GM12891 (cell line): ENCODE results near the gene PRDM16.

Source experiments
- PAX5 ChIP-seq: IDR thresholded peaks from 2 replicates; pipeline ENCODE4 v1.6.1; 2011; ENCODE audit warnings: low read length, moderate library complexity, mild to moderate bottlenecking; ENCODE audit not compliant: insufficient read depth, severe bottlenecking
- POLR2A ChIP-seq: IDR thresholded peaks from 2 replicates; pipeline ENCODE4 v1.6.1; 2011; ENCODE audit warnings: low read depth, low read length, control low read depth
- POLR2AphosphoS5 ChIP-seq: IDR thresholded peaks from 2 replicates; pipeline ENCODE4 v1.6.1; 2011; ENCODE audit warnings: low read depth, low read length, control low read depth
- POU2F2 ChIP-seq: IDR thresholded peaks from 2 replicates; pipeline ENCODE4 v1.6.1; 2011; ENCODE audit warnings: low read depth, mild to moderate bottlenecking, control low read depth, low read length, moderate library complexity
- SPI1 ChIP-seq: IDR thresholded peaks from 2 replicates; pipeline ENCODE4 v1.6.1; 2011; ENCODE audit warnings: low read depth, low read length, control low read depth
- TAF1 ChIP-seq: IDR thresholded peaks from 2 replicates; pipeline ENCODE4 v1.6.1; 2011; ENCODE audit warnings: low read depth, low read length, control low read depth

DNA sequence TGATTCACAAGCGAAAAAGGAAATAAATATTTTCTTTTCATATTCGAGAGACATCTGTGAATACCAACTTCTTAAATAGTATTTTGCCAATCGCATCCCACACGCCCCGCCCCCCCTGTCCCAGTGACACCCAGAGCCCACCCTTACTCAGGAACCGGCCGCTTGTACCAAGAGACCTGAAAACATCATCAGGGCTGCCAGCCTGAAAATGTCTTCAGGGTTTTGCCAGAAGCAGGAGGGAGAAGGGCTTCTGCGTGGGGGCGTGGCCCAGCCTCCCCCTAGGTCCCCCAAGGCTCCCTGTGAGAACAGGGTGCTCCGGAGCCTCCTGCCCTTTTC, 126.4 kb downstream of the PRDM16 start:
- TF ChIP-seq POLR2A (no peak), TAF1 (no peak), POU2F2 (no peak), POLR2AphosphoS5 (no peak), SPI1 (no peak), PAX5 (no peak)
